GM20431 (cell line): ENCODE measurements around the gene DVL3.

Source experiments
- in situ Hi-C: fragments of 300-500 bp; cut with MseI, MboI; formaldehyde crosslinking; loops from one replicate; pipeline ENCODE4 v1.15.0; 2020; ENCODE audit warnings: low sequenced_read_pairs; ENCODE audit not compliant: unreplicated experiment

Gene DVL3

GRCh38 chr3:184175506-184175905 is 20.3 kb downstream of the DVL3 start:
- in situ Hi-C loops: no loop called here

- in situ Hi-C loops: no loop called here
Measured at GRCh38 chr3:184175981-184176376, 20.8 kb downstream of the DVL3 start.

GRCh38 chr3:184176377-184177330 is 21.5 kb downstream of the DVL3 start:
- in situ Hi-C loops: no loop called here

- in situ Hi-C loops: no loop called here
Measured at GRCh38 chr3:184177331-184177731, 22.2 kb downstream of the DVL3 start.

- in situ Hi-C loops: no loop called here
Measured at GRCh38 chr3:184177767-184178306, 22.7 kb downstream of the DVL3 start.

- in situ Hi-C loops: no loop called here
Measured at GRCh38 chr3:184178521-184179138, 23.5 kb downstream of the DVL3 start.

GRCh38 chr3:184180165-184180564 is 25.0 kb downstream of the DVL3 start:
- in situ Hi-C loops: no loop called here

- in situ Hi-C loops: no loop called here
Measured at GRCh38 chr3:184181596-184181995, 26.4 kb downstream of the DVL3 start.

GRCh38 chr3:184183679-184184078 is 28.5 kb downstream of the DVL3 start:
- in situ Hi-C loops: no loop called here

GRCh38 chr3:184184546-184185230 is 29.5 kb downstream of the DVL3 start:
- in situ Hi-C loops: no loop called here

- in situ Hi-C loops: no loop called here
Measured at GRCh38 chr3:184185461-184186183, 30.4 kb downstream of the DVL3 start.

GRCh38 chr3:184186184-184186901 is 31.2 kb downstream of the DVL3 start, which contains the start of gene ABCF3:
ABCF3 (plus strand) TSS chr3:184186199; CDS start chr3:184186208, 9 bp downstream.
- in situ Hi-C loops: no loop called here

- in situ Hi-C loops: no loop called here
Measured at GRCh38 chr3:184186902-184187207, 31.7 kb downstream of the DVL3 start.

GRCh38 chr3:184188080-184188479 is 32.9 kb downstream of the DVL3 start:
- in situ Hi-C loops: no loop called here

GRCh38 chr3:184189421-184189820 is 34.2 kb downstream of the DVL3 start:
- in situ Hi-C loops: no loop called here

- in situ Hi-C loops: no loop called here
Measured at GRCh38 chr3:184192889-184193288, 37.7 kb downstream of the DVL3 start.

GRCh38 chr3:184193991-184194539 is 38.9 kb downstream of the DVL3 start:
- in situ Hi-C loops: no loop called here

GRCh38 chr3:184196536-184196935 is 41.4 kb downstream of the DVL3 start:
- in situ Hi-C loops: no loop called here

- in situ Hi-C loops: no loop called here
Measured at GRCh38 chr3:184198509-184198908, 43.3 kb downstream of the DVL3 start.
